GM12891 (cell line): ENCODE measurements around the gene TNIP3.

Source experiments
- POLR2A ChIP-seq: IDR thresholded peaks from 2 replicates; pipeline ENCODE4 v1.6.1; 2011; ENCODE audit warnings: low read depth, low read length, control low read depth
- SPI1 ChIP-seq: IDR thresholded peaks from 2 replicates; pipeline ENCODE4 v1.6.1; 2011; ENCODE audit warnings: low read depth, low read length, control low read depth

GRCh38 chr4:121146530-121146929, 17.6 kb downstream of the TNIP3 start:
- TF ChIP-seq SPI1, result no peak
- TF ChIP-seq POLR2A, result no peak
